Measurements from ENCODE around the gene SLK. TPM values are rescaled to one million over a fixed set of nuclear protein-coding genes. Genes with fewer than 3 reads are reported as not detected.

Gene SLK
- total RNA-seq, 1 donor from 2014 or later: 42.7 TPM

- Histone ChIP-seq H3K27ac (no peak overlapping the region), H3K4me3 (no peak overlapping the region), H3K4me1 (peaks cover 6% of the 10 kb centered on the region), H4K20me1 (ENCODE audit: low read depth) (no peaks in the 10 kb centered on the region), H2AFZ (replicated peaks) (no peak overlapping the region), H3F3A (ENCODE audit: low read depth) (no peaks in the 10 kb centered on the region), H3K79me2 (ENCODE audit: low read depth) (no peaks in the 10 kb centered on the region), H3K4me2 (no peak overlapping the region), H3K9ac (no peak overlapping the region), H3K9me3 (ENCODE audit: low read depth) (no peaks in the 10 kb centered on the region), H3K36me3 (no peaks in the 10 kb centered on the region), H3K27me3 (no peaks in the 10 kb centered on the region)
- peaks cover 6% of the 10 kb centered on the region for H3K4me1 Mint-ChIP-seq
- no peaks in the 10 kb centered on the region for H3K9me3 Mint-ChIP-seq
- no peak for DNase-seq (ENCODE audit: low spot score)
- TF ChIP-seq EZH2phosphoT487 (IDR thresholded peaks at IDR 0.05): no peak
- TF ChIP-seq CTCF (IDR thresholded peaks at IDR 0.05): no peak
- no peak for TF ChIP-seq EZH2 (IDR thresholded peaks at IDR 0.05)
- H3K27ac Mint-ChIP-seq: no peak overlapping the region
- H3K27me3 Mint-ChIP-seq (ENCODE audit: insufficient read depth, low read depth): peaks cover 5% of the 10 kb centered on the region
- H3K36me3 Mint-ChIP-seq: no peaks in the 10 kb centered on the region
- H3K4me3 Mint-ChIP-seq: no peak overlapping the region
Observed at GRCh38 chr10:104041891-104042535, 75.1 kb downstream of the SLK start.

- no peaks in the 10 kb centered on the region for H3K9me3 Mint-ChIP-seq
Observed at GRCh38 chr10:104043185-104043830, 76.4 kb downstream of the SLK start.

DNA sequence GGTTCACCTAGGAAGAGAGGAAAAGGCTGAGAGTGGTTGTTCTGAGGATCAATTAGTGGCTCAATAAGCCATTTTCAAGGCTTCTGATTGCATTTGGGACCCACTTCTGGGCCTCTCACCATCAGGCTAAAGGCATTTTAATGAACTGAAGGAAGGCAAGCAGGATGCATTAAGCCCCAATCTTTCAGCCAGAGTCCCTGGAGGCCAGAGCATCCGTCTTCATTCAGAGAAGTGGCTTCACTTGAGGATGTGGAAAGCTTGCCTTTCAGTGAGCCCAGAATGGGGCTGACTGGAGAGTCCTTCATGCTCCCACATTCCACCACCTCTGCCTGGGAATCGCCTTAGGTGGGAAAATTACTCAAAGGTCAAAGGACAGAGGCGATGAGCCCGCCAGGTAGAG is 76.9 kb downstream of the SLK start:
- H3K9me3 Mint-ChIP-seq: no peaks in the 10 kb centered on the region
- peaks cover 6% of the 10 kb centered on the region for H3K4me1 ChIP-seq
- H3K4me2 ChIP-seq: no peak overlapping the region
- no peaks in the 10 kb centered on the region for H3K9me3 ChIP-seq (ENCODE audit: low read depth)
- no peak overlapping the region for H3K9ac ChIP-seq
- H3K27me3 Mint-ChIP-seq (ENCODE audit: insufficient read depth, low read depth): peaks cover 10% of the 10 kb centered on the region
- H3K4me3 ChIP-seq: no peak overlapping the region
- H2AFZ ChIP-seq (replicated peaks): no peak overlapping the region
- no peaks in the 10 kb centered on the region for H3K36me3 Mint-ChIP-seq
- H3K27ac Mint-ChIP-seq: no peak overlapping the region
- no peaks in the 10 kb centered on the region for H3K27me3 ChIP-seq
- no peak for DNase-seq (ENCODE audit: low spot score)
- no peaks in the 10 kb centered on the region for H3K79me2 ChIP-seq (ENCODE audit: low read depth)
- no peaks in the 10 kb centered on the region for H4K20me1 ChIP-seq (ENCODE audit: low read depth)
- no peak overlapping the region for H3K27ac ChIP-seq
- no peaks in the 10 kb centered on the region for H3K36me3 ChIP-seq
- H3K4me1 Mint-ChIP-seq: peaks cover 6% of the 10 kb centered on the region
- TF ChIP-seq EZH2 (IDR thresholded peaks at IDR 0.05) (no peak), CTCF (IDR thresholded peaks at IDR 0.05) (no peak), EZH2phosphoT487 (IDR thresholded peaks at IDR 0.05) (no peak)
- H3F3A ChIP-seq (ENCODE audit: low read depth): no peaks in the 10 kb centered on the region
- H3K4me3 Mint-ChIP-seq: no peak overlapping the region

More at GRCh38 chr10:104043185-104043830, 76.4 kb downstream of the SLK start:
- DNase-seq (ENCODE audit: low spot score): no peak
- Histone ChIP-seq H3K27ac (no peak overlapping the region), H3K36me3 (no peaks in the 10 kb centered on the region), H4K20me1 (ENCODE audit: low read depth) (no peaks in the 10 kb centered on the region), H3K9ac (no peak overlapping the region), H2AFZ (replicated peaks) (no peak overlapping the region), H3K9me3 (ENCODE audit: low read depth) (no peaks in the 10 kb centered on the region), H3K27me3 (no peaks in the 10 kb centered on the region), H3K4me3 (no peak overlapping the region), H3F3A (ENCODE audit: low read depth) (no peaks in the 10 kb centered on the region), H3K4me2 (no peak overlapping the region), H3K79me2 (ENCODE audit: low read depth) (no peaks in the 10 kb centered on the region), H3K4me1 (peaks cover 6% of the 10 kb centered on the region)
- Mint-ChIP-seq H3K27me3 (ENCODE audit: insufficient read depth, low read depth) (peaks cover 10% of the 10 kb centered on the region), H3K4me1 (peaks cover 6% of the 10 kb centered on the region), H3K27ac (no peak overlapping the region), H3K36me3 (no peaks in the 10 kb centered on the region), H3K4me3 (no peak overlapping the region)
- no peak for TF ChIP-seq EZH2phosphoT487 (IDR thresholded peaks at IDR 0.05)
- no peak for TF ChIP-seq CTCF (IDR thresholded peaks at IDR 0.05)
- TF ChIP-seq EZH2 (IDR thresholded peaks at IDR 0.05): no peak

Measured in neural progenitor cell (in vitro differentiated cells).